HepG2 (cell line): ENCODE measurements around the gene DAB1. TPM values are rescaled to one million over a fixed set of nuclear protein-coding genes. Genes with fewer than 3 reads are reported as not detected.

Experiments used
- ATAC-seq: fragments of 200-7000 bp; cut with Tn5 transposase; 3 replicates; pipeline ENCODE4 v1.9.1; 2020; ENCODE audit warnings: mild to moderate bottlenecking, moderate library complexity
- BruUV-seq: library from RNA; stranded (reverse); fragments of 400-500 nt; replicated peaks from 2 replicates; lab custom pipeline; 2021; lab: Mats Ljungman, UMichigan
- CTCF ChIA-PET: fragments of 300-600 bp; formaldehyde crosslinking; extraction: SDS; loops from one replicate; lab custom pipeline; 2021; ENCODE audit warnings: low total read pairs, inconsistent platforms, low intra/inter-chr PET ratio; lab: Yijun Ruan, JAX
- POLR2A ChIA-PET: fragments of 350-600 bp; sonication (Branson Sonifier 250); formaldehyde crosslinking; loops from one replicate; lab custom pipeline; 2020; ENCODE audit warnings: antibody characterized with exemption, inconsistent platforms; lab: Yijun Ruan, JAX
- DNase-seq: peaks from one replicate; pipeline ENCODE4 v3.0.0-alpha.2; 2015; ENCODE audit warnings: low spot score
- FAIRE-seq: peaks from 3 replicates; lab custom pipeline; 2011; peaks lifted over from hg19 to GRCh38; lab: Jason Lieb, UNC
- H2AFZ ChIP-seq: one replicate; pipeline ENCODE4 v1.6.1; 2011; ENCODE audit warnings: low read length, inconsistent platforms
- H3K27ac ChIP-seq: fragments of 300-600 bp; 3 replicates; pipeline ENCODE4 v1.8.0; 2011; ENCODE audit warnings: mixed run types, mild to moderate bottlenecking, mixed read lengths, low read length, inconsistent platforms; ENCODE audit not compliant: insufficient read depth; ENCODE audit errors: extremely low read length
- H3K27me3 ChIP-seq, 2 experiments: fragments of 200-600 bp in 1 of 2; 2 replicates in 1 of 2; 3 replicates in 1 of 2; pipeline versions ENCODE4 v1.6.0 to v1.8.0; 2011; ENCODE audit warnings: low read length in 2 of 2, mild to moderate bottlenecking in 2 of 2, moderate library complexity in 2 of 2, inconsistent platforms in 1 of 2; ENCODE audit not compliant: insufficient read depth in 2 of 2, control insufficient read depth in 1 of 2
- H3K36me3 ChIP-seq, 2 experiments: fragments of 200-600 bp in 1 of 2; replicated peaks in 1 of 2; 2 replicates in 1 of 2; 3 replicates in 1 of 2; pipeline versions ENCODE4 v1.5.1 to v1.8.0; 2011; ENCODE audit warnings: low read length in 2 of 2, inconsistent platforms in 1 of 2; ENCODE audit not compliant: insufficient read depth in 2 of 2, control insufficient read depth in 1 of 2
- H3K4me1 ChIP-seq: 2 replicates; pipeline ENCODE4 v1.5.1; 2012; ENCODE audit warnings: low read length, inconsistent platforms; ENCODE audit not compliant: insufficient read depth
- H3K4me2 ChIP-seq: 2 replicates; pipeline ENCODE4 v1.6.0; 2011; ENCODE audit warnings: low read depth, low read length, inconsistent platforms
- H3K4me3 ChIP-seq, 3 experiments: fragments of 200-600 bp in 1 of 3; sonication (generic), shearing (Covaris generic) in 1 of 3; replicated peaks in 1 of 3; 2 replicates each; pipeline ENCODE4 v1.5.1; 2011 to 2016; ENCODE audit warnings: low read length in 3 of 3, inconsistent platforms in 2 of 3, low read depth in 2 of 3, mild to moderate bottlenecking in 2 of 3, control low read depth in 1 of 3, mixed read lengths in 1 of 3; ENCODE audit not compliant: insufficient read depth in 1 of 3
- H3K79me2 ChIP-seq: one replicate; pipeline ENCODE4 v1.6.1; 2011; ENCODE audit warnings: low read length, inconsistent platforms; ENCODE audit not compliant: insufficient read depth
- H3K9ac ChIP-seq: 2 replicates; pipeline ENCODE4 v1.6.0; 2011; ENCODE audit warnings: mild to moderate bottlenecking, low read depth, low read length, inconsistent platforms; ENCODE audit not compliant: insufficient read depth
- H3K9me3 ChIP-seq: 2 replicates; pipeline ENCODE4 v1.5.1; 2012; ENCODE audit warnings: mild to moderate bottlenecking, low read length
- H4K20me1 ChIP-seq: 2 replicates; pipeline ENCODE4 v1.6.0; 2011; ENCODE audit warnings: inconsistent platforms, mild to moderate bottlenecking, low read length, moderate library complexity; ENCODE audit not compliant: insufficient read depth
- KLF15 ChIP-seq: sonication (generic); formaldehyde crosslinking; IDR thresholded peaks from 2 replicates; pipeline ENCODE4 v1.8.1; 2023; ENCODE audit warnings: borderline replicate concordance, mild to moderate bottlenecking, inconsistent platforms, missing genetic modification reagents, mixed read lengths
- NFRKB ChIP-seq: fragments of 450-650 bp; IDR thresholded peaks from 2 replicates; pipeline ENCODE4 v1.6.1; 2017
- NR0B2 ChIP-seq: sonication (generic); formaldehyde crosslinking; IDR thresholded peaks from 2 replicates; pipeline ENCODE4 v1.4.0; 2020; ENCODE audit warnings: mild to moderate bottlenecking, missing genetic modification reagents
- PLRG1 ChIP-seq: fragments of 450-650 bp; conservative IDR thresholded peaks from 2 replicates; pipeline ENCODE4 v1.6.1; 2016
- PRDM15 ChIP-seq: sonication (generic); formaldehyde crosslinking; IDR thresholded peaks from 2 replicates; pipeline ENCODE4 v1.4.0; 2020; ENCODE audit warnings: missing genetic modification reagents
- ZNF570 ChIP-seq: sonication (generic); formaldehyde crosslinking; IDR thresholded peaks from 2 replicates; pipeline ENCODE4 v1.4.0; 2020; ENCODE audit warnings: mild to moderate bottlenecking, missing genetic modification reagents, borderline replicate concordance
- ZNF589 ChIP-seq: sonication (generic); formaldehyde crosslinking; conservative IDR thresholded peaks from 2 replicates; pipeline ENCODE4 v1.8.0; 2022; ENCODE audit warnings: mild to moderate bottlenecking, moderate library complexity, missing genetic modification reagents
- ZNF674 ChIP-seq: sonication (generic); formaldehyde crosslinking; IDR thresholded peaks from 2 replicates; pipeline ENCODE4 v1.5.0; 2020; ENCODE audit warnings: low read depth, mild to moderate bottlenecking, missing genetic modification reagents
- WGBS: methylation state at CpG from one replicate; pipeline ENCODE4 v1.1.6; 2017; ENCODE audit warnings: low lambda C conversion rate; 5-methylcytosine and 5-hydroxymethylcytosine counted together
- in situ Hi-C: cut with HindIII; loops from 2 replicates; pipeline ENCODE4 v1.10.0; 2017; ENCODE audit warnings: low pct_unique_long_range_greater_than_20kb; ENCODE audit not compliant: extremely low pct_ligation_motif_present
- intact Hi-C: fragments of 100-400 bp; cut with micrococcal nuclease; formaldehyde crosslinking; loops from one replicate; pipeline ENCODE4 v1.10.0; 2022; ENCODE audit not compliant: unreplicated experiment
- polyA plus RNA-seq, 8 experiments: library from polyadenylated mRNA; depleted of rRNA in 3 of 8; stranded (reverse) in 7 of 8; unstranded in 1 of 8; fragments of >200 nt; fragmentation: Illumina TruSeq in 4 of 8; extraction: Trizol in 4 of 8; gene quantifications; 2 replicates each; pipeline versions ENCODE4 v1.2.1 to v1.2.3, GENCODE V29; 2011 to 2016; ENCODE audit warnings: low read depth in 4 of 8, missing spikeins in 1 of 8, mixed read lengths in 1 of 8; ENCODE audit not compliant: insufficient read depth in 1 of 8
- total RNA-seq, 5 experiments: library from RNA; depleted of rRNA; stranded (reverse); fragments of >200 nt; fragmentation: Illumina TruSeq; extraction: Trizol; gene quantifications; 2 replicates each; pipeline ENCODE4 v1.2.3, GENCODE V29; 2016; ENCODE audit warnings: low read depth in 1 of 5

DAB1 gene
- total and polyA plus RNA-seq, 2 of the 13 experiments (the other 11 are each of a cell fraction or from before 2014, with no cell fraction given), result 0.04 to 0.13 TPM

- intact Hi-C loops, result no loop called here
Measured at GRCh38 chr1:57471995-57472394, 48.1 kb upstream of the DAB1 start.

More at GRCh38 chr1:57471995-57472394, 48.1 kb upstream of the DAB1 start:
- BruUV-seq, result no TSS peak
- Histone ChIP-seq H3K4me1 (no peaks in the 10 kb centered on the region), H3K36me3 (no peaks in the 10 kb centered on the region), H3K27ac (no peak overlapping the region), H3K79me2 (no peaks in the 10 kb centered on the region), H3K9me3 (no peaks in the 10 kb centered on the region), H3K9ac (no peak overlapping the region), H2AFZ (no peak overlapping the region), H3K4me3 (no peak overlapping the region), H3K27me3 (peaks cover 0 to 15% of the 10 kb centered on the region in 2 experiments; a peak in 3 of 5 replicates), H4K20me1 (no peaks in the 10 kb centered on the region), H3K4me2 (no peak overlapping the region)
- 55% methylated on average over 2 of the region's 2 CpGs for whole genome bisulfite sequencing
- ChIA-PET POLR2A (no interaction called here), CTCF (no interaction called here)
- FAIRE-seq (no peak), ATAC-seq (no peak), DNase-seq (no peak)
- in situ Hi-C loops, result no loop called here
- TF ChIP-seq PLRG1, result no peak
- peak; percentile 72; the same call in 1 of the 2 replicates for TF ChIP-seq PRDM15 (CRISPR knock-in tag)
- no peak for TF ChIP-seq ZNF570
- no peak for TF ChIP-seq NFRKB
- TF ChIP-seq ZNF674 (CRISPR knock-in tag), result no peak
- no peak for TF ChIP-seq KLF15 (CRISPR knock-in tag)
- no peak for TF ChIP-seq NR0B2 (CRISPR knock-in tag)
- no peak for TF ChIP-seq ZNF589 (CRISPR knock-in tag)
